ENCODE data around the gene C2CD2. TPM values are rescaled to one million over a fixed set of nuclear protein-coding genes. Genes with fewer than 3 reads are reported as not detected.

Gene C2CD2
- total and polyA plus RNA-seq, 2 experiments from 2014 or later: 4.5 to 16.2 TPM

DNA sequence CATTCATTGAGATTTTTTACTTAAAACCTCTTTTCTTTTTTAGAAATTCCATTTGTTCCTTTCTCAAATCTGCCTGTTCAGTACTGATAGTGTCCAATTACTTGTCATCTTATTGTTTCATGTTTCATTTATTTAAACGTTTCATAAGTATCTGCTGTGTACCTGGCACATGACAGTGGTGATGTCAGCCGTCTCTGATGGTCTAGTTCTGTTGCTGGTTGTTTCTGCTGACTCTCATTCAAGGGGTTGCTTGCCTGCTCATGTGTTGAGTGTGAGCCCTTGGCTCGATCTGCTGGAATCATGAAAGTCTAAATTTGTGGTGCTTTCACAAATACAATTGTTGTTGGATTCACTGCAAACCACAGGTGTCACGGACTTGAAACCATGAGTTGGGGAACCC, 25.5 kb upstream of the C2CD2 start:
- ATAC-seq: no peak
- TF ChIP-seq, protein P1, sequence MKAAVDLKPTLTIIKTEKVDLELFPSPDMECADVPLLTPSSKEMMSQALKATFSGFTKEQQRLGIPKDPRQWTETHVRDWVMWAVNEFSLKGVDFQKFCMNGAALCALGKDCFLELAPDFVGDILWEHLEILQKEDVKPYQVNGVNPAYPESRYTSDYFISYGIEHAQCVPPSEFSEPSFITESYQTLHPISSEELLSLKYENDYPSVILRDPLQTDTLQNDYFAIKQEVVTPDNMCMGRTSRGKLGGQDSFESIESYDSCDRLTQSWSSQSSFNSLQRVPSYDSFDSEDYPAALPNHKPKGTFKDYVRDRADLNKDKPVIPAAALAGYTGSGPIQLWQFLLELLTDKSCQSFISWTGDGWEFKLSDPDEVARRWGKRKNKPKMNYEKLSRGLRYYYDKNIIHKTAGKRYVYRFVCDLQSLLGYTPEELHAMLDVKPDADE (IDR thresholded peaks at IDR 0.05): no peak
- H3K36me3 Mint-ChIP-seq (ENCODE audit: low read depth): peaks cover 9% of the 10 kb centered on the region; the same call in 1 of the 3 replicates

DNA sequence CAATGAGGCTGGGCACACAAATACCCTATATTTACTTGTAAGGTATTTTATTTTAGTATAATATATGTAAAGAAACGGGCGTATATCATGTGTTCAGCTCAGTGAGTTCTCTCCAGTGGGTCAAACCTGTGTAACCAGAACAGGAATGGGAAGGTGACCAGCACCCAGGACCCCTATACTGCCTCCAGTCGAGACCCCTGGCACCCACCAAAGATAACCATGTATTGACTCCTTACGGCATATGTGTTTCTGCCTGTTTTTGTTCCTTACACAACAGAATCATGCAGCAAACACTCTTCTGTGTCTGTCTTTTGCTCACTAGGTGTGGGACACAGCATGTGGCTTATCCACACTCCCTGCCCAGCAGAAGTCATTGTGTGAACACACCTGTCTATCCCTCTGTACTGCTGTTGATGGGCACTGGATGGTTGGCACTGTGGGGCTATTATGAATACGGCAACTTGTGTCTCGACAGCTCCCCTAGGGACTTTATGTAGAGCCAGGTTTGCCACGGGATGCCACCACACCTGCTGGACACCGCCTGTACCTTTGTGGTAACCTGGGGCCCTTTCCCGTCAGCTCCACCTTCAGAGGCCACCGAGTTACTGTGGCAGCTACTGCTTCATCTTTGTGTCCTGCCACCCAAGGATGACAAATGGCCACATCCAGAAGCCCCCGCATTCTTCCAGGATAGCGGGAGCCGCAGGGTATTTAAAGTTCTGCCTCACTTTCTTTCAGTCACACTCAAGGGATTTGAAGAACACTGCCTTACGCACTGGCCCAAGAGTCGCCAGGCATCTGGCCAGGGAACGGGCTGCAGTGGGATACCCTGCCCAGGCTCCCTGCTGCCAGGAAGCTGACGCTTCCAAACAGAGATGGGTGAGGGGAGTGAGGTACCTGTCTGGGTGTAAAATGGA, 23.5 kb upstream of the C2CD2 start:
- no peaks in the 10 kb centered on the region; the same call in 1 of the 2 replicates for H3K36me3 ChIP-seq (ENCODE audit: insufficient read depth)
- no peak overlapping the region for H3K27ac ChIP-seq (ENCODE audit: low read depth)
- H3K79me2 ChIP-seq (replicated peaks; ENCODE audit: insufficient read depth): no peaks in the 10 kb centered on the region
- TF ChIP-seq ZNF114 (CRISPR knock-in tag; IDR thresholded peaks at IDR 0.05) (no peak), ZNF331 (CRISPR knock-in tag; IDR thresholded peaks at IDR 0.05; ENCODE audit: low read depth) (no peak), CREB1 (CRISPR knock-in tag; IDR thresholded peaks at IDR 0.05; ENCODE audit: low read depth) (no peak), NANOG (IDR thresholded peaks at IDR 0.05; ENCODE audit: borderline replicate concordance) (no peak), EZH2 (IDR thresholded peaks at IDR 0.05; ENCODE audit: low read depth, unreplicated experiment) (no peak), JUNB (IDR thresholded peaks at IDR 0.05; ENCODE audit: unreplicated experiment) (no peak), STAT1 (IDR thresholded peaks at IDR 0.05; ENCODE audit: unreplicated experiment) (no peak)
- TF ChIP-seq, protein P2, sequence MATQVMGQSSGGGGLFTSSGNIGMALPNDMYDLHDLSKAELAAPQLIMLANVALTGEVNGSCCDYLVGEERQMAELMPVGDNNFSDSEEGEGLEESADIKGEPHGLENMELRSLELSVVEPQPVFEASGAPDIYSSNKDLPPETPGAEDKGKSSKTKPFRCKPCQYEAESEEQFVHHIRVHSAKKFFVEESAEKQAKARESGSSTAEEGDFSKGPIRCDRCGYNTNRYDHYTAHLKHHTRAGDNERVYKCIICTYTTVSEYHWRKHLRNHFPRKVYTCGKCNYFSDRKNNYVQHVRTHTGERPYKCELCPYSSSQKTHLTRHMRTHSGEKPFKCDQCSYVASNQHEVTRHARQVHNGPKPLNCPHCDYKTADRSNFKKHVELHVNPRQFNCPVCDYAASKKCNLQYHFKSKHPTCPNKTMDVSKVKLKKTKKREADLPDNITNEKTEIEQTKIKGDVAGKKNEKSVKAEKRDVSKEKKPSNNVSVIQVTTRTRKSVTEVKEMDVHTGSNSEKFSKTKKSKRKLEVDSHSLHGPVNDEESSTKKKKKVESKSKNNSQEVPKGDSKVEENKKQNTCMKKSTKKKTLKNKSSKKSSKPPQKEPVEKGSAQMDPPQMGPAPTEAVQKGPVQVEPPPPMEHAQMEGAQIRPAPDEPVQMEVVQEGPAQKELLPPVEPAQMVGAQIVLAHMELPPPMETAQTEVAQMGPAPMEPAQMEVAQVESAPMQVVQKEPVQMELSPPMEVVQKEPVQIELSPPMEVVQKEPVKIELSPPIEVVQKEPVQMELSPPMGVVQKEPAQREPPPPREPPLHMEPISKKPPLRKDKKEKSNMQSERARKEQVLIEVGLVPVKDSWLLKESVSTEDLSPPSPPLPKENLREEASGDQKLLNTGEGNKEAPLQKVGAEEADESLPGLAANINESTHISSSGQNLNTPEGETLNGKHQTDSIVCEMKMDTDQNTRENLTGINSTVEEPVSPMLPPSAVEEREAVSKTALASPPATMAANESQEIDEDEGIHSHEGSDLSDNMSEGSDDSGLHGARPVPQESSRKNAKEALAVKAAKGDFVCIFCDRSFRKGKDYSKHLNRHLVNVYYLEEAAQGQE (IDR thresholded peaks at IDR 0.05; ENCODE audit: unreplicated experiment): no peak
- TF ChIP-seq, protein P3, sequence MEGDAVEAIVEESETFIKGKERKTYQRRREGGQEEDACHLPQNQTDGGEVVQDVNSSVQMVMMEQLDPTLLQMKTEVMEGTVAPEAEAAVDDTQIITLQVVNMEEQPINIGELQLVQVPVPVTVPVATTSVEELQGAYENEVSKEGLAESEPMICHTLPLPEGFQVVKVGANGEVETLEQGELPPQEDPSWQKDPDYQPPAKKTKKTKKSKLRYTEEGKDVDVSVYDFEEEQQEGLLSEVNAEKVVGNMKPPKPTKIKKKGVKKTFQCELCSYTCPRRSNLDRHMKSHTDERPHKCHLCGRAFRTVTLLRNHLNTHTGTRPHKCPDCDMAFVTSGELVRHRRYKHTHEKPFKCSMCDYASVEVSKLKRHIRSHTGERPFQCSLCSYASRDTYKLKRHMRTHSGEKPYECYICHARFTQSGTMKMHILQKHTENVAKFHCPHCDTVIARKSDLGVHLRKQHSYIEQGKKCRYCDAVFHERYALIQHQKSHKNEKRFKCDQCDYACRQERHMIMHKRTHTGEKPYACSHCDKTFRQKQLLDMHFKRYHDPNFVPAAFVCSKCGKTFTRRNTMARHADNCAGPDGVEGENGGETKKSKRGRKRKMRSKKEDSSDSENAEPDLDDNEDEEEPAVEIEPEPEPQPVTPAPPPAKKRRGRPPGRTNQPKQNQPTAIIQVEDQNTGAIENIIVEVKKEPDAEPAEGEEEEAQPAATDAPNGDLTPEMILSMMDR (conservative IDR thresholded peaks at IDR 0.05; ENCODE audit: low read depth in 2 of 2): no peak
- TF ChIP-seq, protein P1 (IDR thresholded peaks at IDR 0.05): no peak
- no peaks in the 10 kb centered on the region for H3F3A ChIP-seq (replicated peaks; ENCODE audit: low read depth)
- no peak overlapping the region for H3K4me3 ChIP-seq
- H3K4me1 Mint-ChIP-seq: peaks cover 6% of the 10 kb centered on the region
- H3K9me3 Mint-ChIP-seq: peaks cover 11% of the 10 kb centered on the region
- peaks cover 9% of the 10 kb centered on the region; the same call in 1 of the 3 replicates for H3K36me3 Mint-ChIP-seq (ENCODE audit: low read depth)
- no peaks in the 10 kb centered on the region for H3K9me2 ChIP-seq (ENCODE audit: insufficient read depth)
- H3K27me3 Mint-ChIP-seq (ENCODE audit: insufficient read depth, low read depth, poor library complexity): peaks cover 6% of the 10 kb centered on the region
- ATAC-seq (no peak), DNase-seq (ENCODE audit: low spot score) (no peak)
- no peak overlapping the region for H2AFZ ChIP-seq
- H3K4me1 ChIP-seq (ENCODE audit: insufficient read depth): no peaks in the 10 kb centered on the region
- no peak overlapping the region for H3K27ac Mint-ChIP-seq
- H3K4me2 ChIP-seq: no peak overlapping the region
- H3K4me3 Mint-ChIP-seq: no peak overlapping the region
- no peaks in the 10 kb centered on the region for H3K27me3 ChIP-seq (ENCODE audit: insufficient read depth)
- H4K20me1 ChIP-seq (replicated peaks; ENCODE audit: insufficient read depth): no peaks in the 10 kb centered on the region

More for the DNA sequence above, 25.5 kb upstream of the C2CD2 start:
- no peaks in the 10 kb centered on the region for H3K9me2 ChIP-seq (ENCODE audit: insufficient read depth)
- no peak for DNase-seq (ENCODE audit: low spot score)
- no peaks in the 10 kb centered on the region; the same call in 1 of the 2 replicates for H3K36me3 ChIP-seq (ENCODE audit: insufficient read depth)
- no peaks in the 10 kb centered on the region for H4K20me1 ChIP-seq (replicated peaks; ENCODE audit: insufficient read depth)
- H2AFZ ChIP-seq: no peak overlapping the region
- H3F3A ChIP-seq (replicated peaks; ENCODE audit: low read depth): no peaks in the 10 kb centered on the region
- H3K4me3 Mint-ChIP-seq: no peak overlapping the region
- no peaks in the 10 kb centered on the region for H3K79me2 ChIP-seq (replicated peaks; ENCODE audit: insufficient read depth)
- H3K4me1 ChIP-seq (ENCODE audit: insufficient read depth): no peaks in the 10 kb centered on the region
- H3K4me2 ChIP-seq: no peak overlapping the region
- H3K4me1 Mint-ChIP-seq: peaks cover under 1% of the 10 kb centered on the region
- H3K4me3 ChIP-seq: no peak overlapping the region
- H3K27ac ChIP-seq (ENCODE audit: low read depth): no peak overlapping the region
- no peaks in the 10 kb centered on the region for H3K27me3 ChIP-seq (ENCODE audit: insufficient read depth)
- H3K9me3 Mint-ChIP-seq: peaks cover 11% of the 10 kb centered on the region
- H3K27me3 Mint-ChIP-seq (ENCODE audit: insufficient read depth, low read depth, poor library complexity): no peaks in the 10 kb centered on the region
- no peak overlapping the region for H3K27ac Mint-ChIP-seq
